IMR-90 (cell line): ENCODE measurements around the gene GLIS1.

ENCODE experiments used
- ELK1 ChIP-seq: fragments of 150-350 bp; IDR thresholded peaks from 2 replicates; pipeline ENCODE4 v1.6.1; 2016; ENCODE audit warnings: low read depth, mild to moderate bottlenecking, low read length, moderate library complexity, borderline replicate concordance
- MXI1 ChIP-seq: IDR thresholded peaks from 2 replicates; pipeline ENCODE4 v1.6.1; 2012; ENCODE audit warnings: low read depth, mild to moderate bottlenecking, low read length, moderate library complexity, borderline replicate concordance
- POLR2A ChIP-seq: IDR thresholded peaks from 2 replicates; pipeline ENCODE4 v1.6.1; 2012; ENCODE audit warnings: mild to moderate bottlenecking, low read depth, low read length
- RCOR1 ChIP-seq: IDR thresholded peaks from 2 replicates; pipeline ENCODE4 v1.6.1; 2012; ENCODE audit warnings: mild to moderate bottlenecking, low read length, improper control_type of control experiment; ENCODE audit not compliant: insufficient replicate concordance
- TF ChIP-seq, protein P1 (sequence below): conservative IDR thresholded peaks from 2 replicates; pipeline ENCODE4 v1.5.1; 2012; ENCODE audit warnings: mild to moderate bottlenecking, low read depth, low read length, improper control_type of control experiment

DNA sequence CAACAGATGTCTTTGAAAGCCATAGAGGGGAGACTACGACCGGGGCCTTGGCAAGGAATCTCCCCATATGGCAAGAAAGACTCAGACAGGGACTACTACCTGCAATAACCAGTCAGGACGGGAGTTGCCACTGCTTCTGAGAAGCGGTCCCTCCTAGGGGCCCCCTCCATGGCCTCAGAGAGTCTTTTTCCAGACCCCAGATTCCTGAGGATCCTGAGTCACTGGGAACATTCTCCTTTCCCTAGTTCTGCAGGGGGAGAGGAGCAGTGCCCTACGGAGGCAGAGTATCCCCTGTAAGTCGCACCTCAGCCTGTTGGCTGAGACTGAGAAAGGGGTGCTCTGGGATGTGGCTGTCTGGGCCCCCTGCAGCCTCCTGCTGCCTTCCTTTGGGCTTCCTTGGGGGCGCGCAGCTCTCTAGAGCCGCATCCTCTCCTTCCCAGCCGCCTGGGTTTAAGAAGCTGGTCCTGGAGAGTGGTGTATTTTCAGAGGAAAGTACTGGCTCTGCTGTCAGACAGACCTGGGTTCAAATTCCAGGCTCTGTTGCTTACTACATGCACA is 7.8 kb downstream of the GLIS1 start:
- TF ChIP-seq MXI1 (no peak), POLR2A (no peak), RCOR1 (no peak), ELK1 (no peak)
- TF ChIP-seq, protein P1, sequence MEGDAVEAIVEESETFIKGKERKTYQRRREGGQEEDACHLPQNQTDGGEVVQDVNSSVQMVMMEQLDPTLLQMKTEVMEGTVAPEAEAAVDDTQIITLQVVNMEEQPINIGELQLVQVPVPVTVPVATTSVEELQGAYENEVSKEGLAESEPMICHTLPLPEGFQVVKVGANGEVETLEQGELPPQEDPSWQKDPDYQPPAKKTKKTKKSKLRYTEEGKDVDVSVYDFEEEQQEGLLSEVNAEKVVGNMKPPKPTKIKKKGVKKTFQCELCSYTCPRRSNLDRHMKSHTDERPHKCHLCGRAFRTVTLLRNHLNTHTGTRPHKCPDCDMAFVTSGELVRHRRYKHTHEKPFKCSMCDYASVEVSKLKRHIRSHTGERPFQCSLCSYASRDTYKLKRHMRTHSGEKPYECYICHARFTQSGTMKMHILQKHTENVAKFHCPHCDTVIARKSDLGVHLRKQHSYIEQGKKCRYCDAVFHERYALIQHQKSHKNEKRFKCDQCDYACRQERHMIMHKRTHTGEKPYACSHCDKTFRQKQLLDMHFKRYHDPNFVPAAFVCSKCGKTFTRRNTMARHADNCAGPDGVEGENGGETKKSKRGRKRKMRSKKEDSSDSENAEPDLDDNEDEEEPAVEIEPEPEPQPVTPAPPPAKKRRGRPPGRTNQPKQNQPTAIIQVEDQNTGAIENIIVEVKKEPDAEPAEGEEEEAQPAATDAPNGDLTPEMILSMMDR = no peak
